ENCODE measurements around the gene GALNT9.

- no peak for TF ChIP-seq EZH2 (IDR thresholded peaks at IDR 0.05; ENCODE audit: borderline replicate concordance, low read depth, low read length, severe bottlenecking)
- no peak for TF ChIP-seq CTCF (IDR thresholded peaks at IDR 0.05; ENCODE audit: borderline replicate concordance, extremely low read depth, low read length, poor library complexity, severe bottlenecking)
Observed at GRCh38 chr12:132288516-132289215, 40.7 kb downstream of the GALNT9 start.

Data from DND-41 (cell line).